ENCODE data around the gene ADGRL3.

The ADGRL3 gene

GRCh38 chr4:61723492-61723891 lies 523.4 kb downstream of the ADGRL3 start:
- POLR2A ChIA-PET = no interaction called here
- Histone ChIP-seq H3K4me1 (ENCODE audit: control insufficient read depth, insufficient read depth, low read length) (no peaks in the 10 kb centered on the region), H3K4me3 (ENCODE audit: low read depth, low read length) (no peak overlapping the region), H3K9me3 (ENCODE audit: control insufficient read depth, insufficient read depth, low read depth, low read length) (no peaks in the 10 kb centered on the region), H3K27ac (ENCODE audit: extremely low read depth, low read depth, low read length) (no peak overlapping the region), H3K36me3 (ENCODE audit: control insufficient read depth in 2 of 2, insufficient read depth in 1 of 2, low read length in 2 of 2) (no peaks in the 10 kb centered on the region)
- TF ChIP-seq SP2 (tag by site-specific recombination; IDR thresholded peaks at IDR 0.05) (no peak), ZNF114 (tag by site-specific recombination; IDR thresholded peaks at IDR 0.05) (no peak), ZNF629 (tag by site-specific recombination; IDR thresholded peaks at IDR 0.05) (no peak), EGR2 (tag by site-specific recombination; IDR thresholded peaks at IDR 0.05; ENCODE audit: low read depth) (no peak), ZNF280C (tag by site-specific recombination; IDR thresholded peaks at IDR 0.05) (no peak), ZNF561 (tag by site-specific recombination; IDR thresholded peaks at IDR 0.05; ENCODE audit: borderline replicate concordance) (no peak), OVOL3 (tag by site-specific recombination; IDR thresholded peaks at IDR 0.05) (no peak), ZFP37 (tag by site-specific recombination; IDR thresholded peaks at IDR 0.05) (no peak), ZNF518A (tag by site-specific recombination; conservative IDR thresholded peaks at IDR 0.05; ENCODE audit: low read depth) (no peak), ZNF521 (tag by site-specific recombination; IDR thresholded peaks at IDR 0.05) (no peak), FEZF1 (tag by site-specific recombination; IDR thresholded peaks at IDR 0.05) (no peak), ZNF112 (tag by site-specific recombination; IDR thresholded peaks at IDR 0.05) (no peak), GFI1B (tag by site-specific recombination; IDR thresholded peaks at IDR 0.05) (no peak), ZNF423 (tag by site-specific recombination; IDR thresholded peaks at IDR 0.05) (no peak), ZNF23 (tag by site-specific recombination; IDR thresholded peaks at IDR 0.05; ENCODE audit: borderline replicate concordance) (no peak), ZNF768 (tag by site-specific recombination; IDR thresholded peaks at IDR 0.05) (no peak), ZNF211 (tag by site-specific recombination; IDR thresholded peaks at IDR 0.05; ENCODE audit: low read depth) (no peak), ZNF600 (tag by site-specific recombination; IDR thresholded peaks at IDR 0.05) (no peak), YY2 (tag by site-specific recombination; IDR thresholded peaks at IDR 0.05) (no peak)
- CTCF ChIA-PET = no interaction called here

GRCh38 chr4:61727286-61727685 lies 527.2 kb downstream of the ADGRL3 start:
- Histone ChIP-seq H3K27ac (ENCODE audit: extremely low read depth, low read depth, low read length) (no peak overlapping the region), H3K9me3 (ENCODE audit: control insufficient read depth, insufficient read depth, low read depth, low read length) (no peaks in the 10 kb centered on the region), H3K4me1 (ENCODE audit: control insufficient read depth, insufficient read depth, low read length) (no peaks in the 10 kb centered on the region), H3K4me3 (ENCODE audit: low read depth, low read length) (no peak overlapping the region), H3K36me3 (ENCODE audit: control insufficient read depth in 2 of 2, insufficient read depth in 1 of 2, low read length in 2 of 2) (no peaks in the 10 kb centered on the region)
- ChIA-PET CTCF (no interaction called here), POLR2A (no interaction called here)
- TF ChIP-seq ZNF792 (tag by site-specific recombination; IDR thresholded peaks at IDR 0.05) (no peak), ZNF473 (tag by site-specific recombination; IDR thresholded peaks at IDR 0.05) (no peak), ZNF223 (tag by site-specific recombination; IDR thresholded peaks at IDR 0.05) (no peak), ZNF677 (tag by site-specific recombination; IDR thresholded peaks at IDR 0.05) (no peak), ZNF645 (tag by site-specific recombination; IDR thresholded peaks at IDR 0.05) (no peak), TCF7L2 (IDR thresholded peaks at IDR 0.05; ENCODE audit: borderline replicate concordance, low read depth, low read length) (no peak), OVOL3 (tag by site-specific recombination; IDR thresholded peaks at IDR 0.05) (no peak), BCL6B (tag by site-specific recombination; IDR thresholded peaks at IDR 0.05) (no peak)

All from HEK293 (cell line).